DMS53 treated with DMSO at 0.1 percent for 48 hours (cell line): ENCODE results near the gene DOK6.
A peak's percentile ranks its signal among the peaks of the same experiment; 100 is the strongest.
"Not testable (repeated sequence)": the region's sequence is repeated elsewhere in the genome, so short reads cannot be mapped to it uniquely, and the experiment has no call there.

ENCODE experiments used
- DNase-seq: peaks from one replicate; lab custom pipeline; 2025; ENCODE audit not compliant: unreplicated experiment; lab: John Stamatoyannopoulos, UW

DOK6 gene

GRCh38 chr18:69853051-69853450 lies 452.4 kb downstream of the DOK6 start:
- no peak for DNase-seq

GRCh38 chr18:69854455-69854854 lies 453.8 kb downstream of the DOK6 start:
- no peak for DNase-seq

- no peak for DNase-seq
Observed at GRCh38 chr18:69858897-69859296, 458.2 kb downstream of the DOK6 start.

- not testable (repeated sequence) for DNase-seq
Observed at GRCh38 chr18:69864802-69865201, 464.1 kb downstream of the DOK6 start.

- no peak for DNase-seq
Observed at GRCh38 chr18:69865776-69866175, 465.1 kb downstream of the DOK6 start.

- DNase-seq, result no peak
Observed at GRCh38 chr18:69866212-69866611, 465.5 kb downstream of the DOK6 start.

GRCh38 chr18:69870736-69871135 lies 470.0 kb downstream of the DOK6 start:
- DNase-seq, result no peak

GRCh38 chr18:69871363-69871762 lies 470.7 kb downstream of the DOK6 start:
- peak; percentile 83 for DNase-seq

- DNase-seq, result no peak
Observed at GRCh38 chr18:69872661-69873060, 472.0 kb downstream of the DOK6 start.

- DNase-seq, result no peak
Observed at GRCh38 chr18:69874058-69874457, 473.4 kb downstream of the DOK6 start.

GRCh38 chr18:69876490-69876889 lies 475.8 kb downstream of the DOK6 start:
- no peak for DNase-seq

- DNase-seq, result no peak
Observed at GRCh38 chr18:69878213-69878933, 477.7 kb downstream of the DOK6 start.

- not testable (repeated sequence) for DNase-seq
Observed at GRCh38 chr18:69879051-69879450, 478.4 kb downstream of the DOK6 start.

- no peak for DNase-seq
Observed at GRCh38 chr18:69880083-69880482, 479.4 kb downstream of the DOK6 start.

- DNase-seq, result no peak
Observed at GRCh38 chr18:69882965-69883668, 482.4 kb downstream of the DOK6 start.

GRCh38 chr18:69883781-69884180 lies 483.1 kb downstream of the DOK6 start:
- DNase-seq, result no peak

- no peak for DNase-seq
Observed at GRCh38 chr18:69885355-69885754, 484.7 kb downstream of the DOK6 start.

GRCh38 chr18:69885841-69886531 lies 485.3 kb downstream of the DOK6 start:
- DNase-seq, result peak; percentile 70

- no peak for DNase-seq
Observed at GRCh38 chr18:69887256-69887655, 486.6 kb downstream of the DOK6 start.

- DNase-seq, result no peak
Observed at GRCh38 chr18:69889009-69889408, 488.3 kb downstream of the DOK6 start.

- no peak for DNase-seq
Observed at GRCh38 chr18:69890558-69890957, 489.9 kb downstream of the DOK6 start.

- DNase-seq, result no peak
Observed at GRCh38 chr18:69894467-69894866, 493.8 kb downstream of the DOK6 start.
